Measurements from ENCODE around the gene DHRS2. TPM values are rescaled to one million over a fixed set of nuclear protein-coding genes. Genes with fewer than 3 reads are reported as not detected.

DHRS2 gene
- total and polyA plus RNA-seq, 2 of the 13 experiments (the other 11 are each of a cell fraction or from before 2014, with no cell fraction given) = 1,621 to 3,021 TPM

DNA sequence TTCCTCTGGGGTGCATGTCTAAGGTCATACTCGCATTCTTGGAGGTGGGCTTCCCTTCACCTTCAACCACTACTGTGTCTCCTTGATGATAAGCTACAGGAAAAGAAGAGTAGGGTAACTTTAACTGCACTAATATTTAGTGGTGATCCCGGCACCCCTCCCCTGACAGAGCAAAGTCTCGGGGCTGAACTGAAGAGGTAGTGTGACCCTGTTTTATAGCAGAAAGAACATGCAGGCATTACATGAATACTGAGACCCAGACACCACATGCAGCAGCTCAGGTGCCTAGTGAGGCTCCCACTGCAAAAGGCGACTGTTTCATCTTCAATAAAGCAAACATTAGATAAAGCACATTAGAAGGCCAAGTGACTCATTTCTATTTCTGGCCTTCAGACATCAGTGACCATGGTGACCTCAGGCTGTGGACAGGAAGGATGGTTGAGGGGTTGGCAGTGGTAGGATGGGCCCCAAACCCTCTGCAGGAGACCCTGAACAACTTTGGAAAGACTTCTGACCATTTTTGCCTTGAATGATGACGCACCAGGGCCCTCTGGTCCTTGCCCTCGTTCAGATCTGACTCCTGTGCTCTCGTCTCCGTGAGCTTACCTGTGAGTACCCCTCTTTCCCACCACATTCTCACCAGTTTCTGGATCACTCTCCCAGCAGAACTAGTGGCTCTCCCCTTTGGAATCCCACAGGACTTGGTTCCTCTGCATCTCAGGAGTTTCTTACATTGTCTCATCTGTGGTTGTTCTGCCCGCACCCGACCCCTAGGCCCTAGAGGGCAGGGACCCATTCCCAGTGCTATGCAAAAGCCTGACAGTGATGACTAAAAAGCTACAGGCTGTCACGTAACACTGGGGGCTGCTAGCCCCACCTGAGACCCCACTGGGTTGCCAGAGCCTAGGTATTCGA is 33.7 kb upstream of the DHRS2 start (continued):
- TF ChIP-seq MEIS1 (CRISPR knock-in tag; IDR thresholded peaks at IDR 0.05; ENCODE audit: borderline replicate concordance) (peak; percentile 80; the same call in 1 of the 2 replicates), TP53 (CRISPR knock-in tag; conservative IDR thresholded peaks at IDR 0.05) (no peak), ZNF790 (CRISPR knock-in tag; IDR thresholded peaks at IDR 0.05; ENCODE audit: borderline replicate concordance) (no peak), IRX3 (CRISPR knock-in tag; IDR thresholded peaks at IDR 0.05; ENCODE audit: borderline replicate concordance, low read depth) (no peak), FOSL2 (CRISPR knock-in tag; IDR thresholded peaks at IDR 0.05) (peak; percentile 99), ZNF549 (CRISPR knock-in tag; IDR thresholded peaks at IDR 0.05) (no peak), XBP1 (CRISPR knock-in tag; IDR thresholded peaks at IDR 0.05) (no peak), KLF15 (CRISPR knock-in tag; IDR thresholded peaks at IDR 0.05; ENCODE audit: borderline replicate concordance) (no peak), FOXC1 (CRISPR knock-in tag; IDR thresholded peaks at IDR 0.05; ENCODE audit: borderline replicate concordance) (peak; percentile 80), FOXK2 (IDR thresholded peaks at IDR 0.05) (no peak), CBX1 (IDR thresholded peaks at IDR 0.05; ENCODE audit: low read depth) (no peak), SNAI1 (CRISPR knock-in tag; IDR thresholded peaks at IDR 0.05; ENCODE audit: borderline replicate concordance) (no peak), ZKSCAN5 (CRISPR knock-in tag; IDR thresholded peaks at IDR 0.05) (no peak), ARNTL (CRISPR knock-in tag; IDR thresholded peaks at IDR 0.05) (peak; percentile 89), CERS6 (CRISPR knock-in tag; IDR thresholded peaks at IDR 0.05) (no peak), TBP (CRISPR knock-in tag; IDR thresholded peaks at IDR 0.05) (no peak), CTCF (CRISPR knock-in tag; IDR thresholded peaks at IDR 0.05) (0 out of 2 replicates have a peak, but pooled peaks have one; percentile 15), SP4 (CRISPR knock-in tag; IDR thresholded peaks at IDR 0.05) (no peak), ZNF615 (CRISPR knock-in tag; IDR thresholded peaks at IDR 0.05; ENCODE audit: borderline replicate concordance) (0 out of 2 replicates have a peak, but pooled peaks have one; percentile 31)
- TF ChIP-seq, protein P1, sequence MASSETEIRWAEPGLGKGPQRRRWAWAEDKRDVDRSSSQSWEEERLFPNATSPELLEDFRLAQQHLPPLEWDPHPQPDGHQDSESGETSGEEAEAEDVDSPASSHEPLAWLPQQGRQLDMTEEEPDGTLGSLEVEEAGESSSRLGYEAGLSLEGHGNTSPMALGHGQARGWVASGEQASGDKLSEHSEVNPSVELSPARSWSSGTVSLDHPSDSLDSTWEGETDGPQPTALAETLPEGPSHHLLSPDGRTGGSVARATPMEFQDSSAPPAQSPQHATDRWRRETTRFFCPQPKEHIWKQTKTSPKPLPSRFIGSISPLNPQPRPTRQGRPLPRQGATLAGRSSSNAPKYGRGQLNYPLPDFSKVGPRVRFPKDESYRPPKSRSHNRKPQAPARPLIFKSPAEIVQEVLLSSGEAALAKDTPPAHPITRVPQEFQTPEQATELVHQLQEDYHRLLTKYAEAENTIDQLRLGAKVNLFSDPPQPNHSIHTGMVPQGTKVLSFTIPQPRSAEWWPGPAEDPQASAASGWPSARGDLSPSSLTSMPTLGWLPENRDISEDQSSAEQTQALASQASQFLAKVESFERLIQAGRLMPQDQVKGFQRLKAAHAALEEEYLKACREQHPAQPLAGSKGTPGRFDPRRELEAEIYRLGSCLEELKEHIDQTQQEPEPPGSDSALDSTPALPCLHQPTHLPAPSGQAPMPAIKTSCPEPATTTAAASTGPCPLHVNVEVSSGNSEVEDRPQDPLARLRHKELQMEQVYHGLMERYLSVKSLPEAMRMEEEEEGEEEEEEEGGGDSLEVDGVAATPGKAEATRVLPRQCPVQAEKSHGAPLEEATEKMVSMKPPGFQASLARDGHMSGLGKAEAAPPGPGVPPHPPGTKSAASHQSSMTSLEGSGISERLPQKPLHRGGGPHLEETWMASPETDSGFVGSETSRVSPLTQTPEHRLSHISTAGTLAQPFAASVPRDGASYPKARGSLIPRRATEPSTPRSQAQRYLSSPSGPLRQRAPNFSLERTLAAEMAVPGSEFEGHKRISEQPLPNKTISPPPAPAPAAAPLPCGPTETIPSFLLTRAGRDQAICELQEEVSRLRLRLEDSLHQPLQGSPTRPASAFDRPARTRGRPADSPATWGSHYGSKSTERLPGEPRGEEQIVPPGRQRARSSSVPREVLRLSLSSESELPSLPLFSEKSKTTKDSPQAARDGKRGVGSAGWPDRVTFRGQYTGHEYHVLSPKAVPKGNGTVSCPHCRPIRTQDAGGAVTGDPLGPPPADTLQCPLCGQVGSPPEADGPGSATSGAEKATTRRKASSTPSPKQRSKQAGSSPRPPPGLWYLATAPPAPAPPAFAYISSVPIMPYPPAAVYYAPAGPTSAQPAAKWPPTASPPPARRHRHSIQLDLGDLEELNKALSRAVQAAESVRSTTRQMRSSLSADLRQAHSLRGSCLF (CRISPR knock-in tag; IDR thresholded peaks at IDR 0.05; ENCODE audit: borderline replicate concordance) = no peak

Measured in HepG2 (cell line).